AG08395 (cell line): ENCODE measurements around the gene ENTPD6.
A peak's percentile ranks its signal among the peaks of the same experiment; 100 is the strongest.
"Not testable (repeated sequence)": the region's sequence is repeated elsewhere in the genome, so short reads cannot be mapped to it uniquely, and the experiment has no call there.

Source experiments
- DNase-seq: peaks from one replicate; pipeline ENCODE4 v3.0.0; 2012; ENCODE audit warnings: mixed read lengths, low spot score

Gene ENTPD6

GRCh38 chr20:25195014-25195961 lies at the start of gene ENTPD6:
TSS of gene ENTPD6 (plus strand) at chr20:25195712. CDS start at chr20:25206537, 10,825 bp downstream.
- peak; percentile 100 for DNase-seq

- no peak for DNase-seq
Measured at GRCh38 chr20:25146976-25147375, 48.5 kb upstream of the ENTPD6 start.

GRCh38 chr20:25147716-25148115 lies 47.8 kb upstream of the ENTPD6 start:
- no peak for DNase-seq

DNA sequence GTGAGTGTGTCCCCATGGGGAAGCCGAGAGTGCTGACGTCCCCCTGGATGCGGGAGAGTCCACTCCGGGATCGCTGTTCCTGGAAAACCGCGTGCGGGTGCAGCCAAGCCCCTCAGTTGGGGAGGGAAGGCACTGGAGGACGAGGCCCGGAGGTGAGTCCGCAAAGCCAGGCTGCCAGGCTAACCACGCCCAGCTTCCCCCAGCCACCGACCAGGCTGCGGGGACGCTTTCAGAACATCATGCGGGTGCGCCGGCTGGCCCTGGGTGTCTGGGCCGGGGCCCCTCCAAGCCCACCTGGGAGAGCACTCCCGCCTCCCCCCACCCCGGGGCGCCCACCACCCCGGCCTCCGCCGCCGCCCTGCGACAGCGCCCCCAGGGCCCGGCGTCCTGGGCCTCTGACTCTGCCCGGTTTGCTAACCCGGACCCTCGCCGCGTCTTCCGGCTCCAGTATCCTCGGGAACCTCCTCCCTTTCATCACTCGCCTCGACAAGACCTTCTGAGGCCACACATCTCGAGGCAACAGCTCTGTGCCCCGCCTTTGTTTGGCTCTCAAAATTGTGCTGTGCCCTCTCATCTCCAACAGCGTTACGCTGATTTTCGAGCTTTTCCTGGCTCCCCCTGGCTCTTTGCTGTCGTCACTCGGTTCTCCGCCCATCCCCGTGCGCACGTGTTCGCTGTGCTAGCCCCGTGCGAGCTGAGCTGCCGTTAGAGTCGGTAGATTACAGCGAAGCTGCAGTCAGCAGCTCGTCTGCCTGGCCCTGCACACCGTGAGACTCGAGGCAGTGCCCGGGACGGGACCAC lies 47.1 kb upstream of the ENTPD6 start:
- peak; percentile 55 for DNase-seq

DNA sequence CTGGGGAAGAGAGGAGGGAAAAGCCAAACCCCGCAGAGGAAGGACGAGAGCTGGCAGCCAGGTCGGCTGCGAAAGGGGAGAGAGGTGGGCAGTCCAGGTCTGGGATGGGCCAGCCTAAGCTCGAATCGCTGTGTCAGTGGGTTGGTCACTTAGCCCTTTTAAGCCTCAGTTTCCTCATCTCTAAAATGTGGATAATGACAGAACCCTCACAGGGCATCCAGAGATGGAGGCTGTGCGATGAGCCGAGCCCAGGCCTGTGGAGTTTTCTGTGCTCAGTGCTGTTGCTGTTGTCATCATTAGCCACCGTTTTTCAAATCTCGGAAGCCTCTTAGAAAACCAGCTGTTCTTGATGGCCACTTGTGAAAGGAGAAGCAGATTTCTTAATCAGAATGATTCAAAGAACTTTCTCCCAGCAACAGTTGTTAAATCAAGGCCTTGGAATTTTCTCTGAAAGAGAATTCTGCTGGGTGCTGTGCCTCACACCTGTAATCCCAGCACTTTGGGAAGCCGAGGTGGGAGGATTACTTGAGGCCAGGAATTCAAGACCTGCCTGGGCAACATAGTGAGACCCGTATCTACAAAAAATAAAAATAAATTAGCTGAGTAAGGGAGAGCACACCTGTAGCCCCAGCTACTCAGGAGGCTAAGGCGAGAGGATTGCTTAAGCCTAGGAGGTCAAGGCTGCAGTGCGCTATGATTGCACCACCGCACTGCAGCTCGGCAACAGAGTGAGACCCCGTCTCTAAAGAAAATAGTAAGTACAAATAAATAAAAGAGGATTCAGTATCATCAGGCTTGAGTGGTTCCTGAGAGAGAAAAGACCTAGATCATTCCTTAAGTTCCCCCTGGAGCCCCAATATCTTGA lies 46.3 kb upstream of the ENTPD6 start:
- no peak for DNase-seq

DNA sequence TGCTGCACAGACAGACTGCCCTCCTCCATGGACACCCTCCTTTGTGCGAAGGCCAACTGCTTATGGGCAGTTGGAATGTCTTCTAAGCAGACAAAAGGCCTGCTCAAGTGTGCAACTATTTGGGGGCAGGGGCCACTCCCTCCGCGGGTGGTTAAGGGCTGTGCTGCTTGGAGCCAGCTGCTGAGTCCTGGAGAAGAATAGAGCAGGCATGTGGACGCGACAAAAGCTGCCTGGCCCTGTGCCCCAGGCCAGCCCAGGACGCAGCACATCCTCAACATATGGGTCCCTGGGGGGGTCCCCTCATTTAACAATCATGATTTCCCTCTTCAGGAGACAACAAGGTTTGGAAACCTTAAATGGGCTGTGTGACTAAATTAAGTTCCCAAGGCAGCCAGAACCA lies 45.5 kb upstream of the ENTPD6 start:
- DNase-seq: no peak

- no peak for DNase-seq
Measured at GRCh38 chr20:25158043-25158442, 37.5 kb upstream of the ENTPD6 start.

DNA sequence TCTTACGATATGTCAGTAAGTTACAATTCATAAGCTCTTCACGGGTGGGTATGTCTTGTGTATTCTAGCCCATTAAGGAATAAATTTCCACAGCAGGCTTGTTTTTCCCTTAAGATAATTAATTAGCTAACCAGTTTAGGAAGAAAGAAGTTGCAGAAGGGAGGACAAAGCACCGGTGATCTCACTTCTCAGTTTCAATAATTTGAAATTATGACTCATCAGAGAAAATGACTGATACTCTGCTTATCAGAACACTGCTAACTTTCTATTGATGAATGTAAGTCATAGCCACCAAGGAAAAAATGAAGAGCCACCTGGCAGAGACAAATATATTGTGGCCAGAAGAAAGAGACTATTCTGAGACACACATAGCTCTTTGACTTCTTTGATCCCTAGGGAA lies 35.0 kb upstream of the ENTPD6 start:
- DNase-seq: no peak

- no peak for DNase-seq
Measured at GRCh38 chr20:25160897-25161296, 34.6 kb upstream of the ENTPD6 start.

GRCh38 chr20:25165128-25165527 lies 30.4 kb upstream of the ENTPD6 start:
- no peak for DNase-seq

GRCh38 chr20:25166105-25166782 lies 29.3 kb upstream of the ENTPD6 start:
- DNase-seq: not testable (repeated sequence)

DNA sequence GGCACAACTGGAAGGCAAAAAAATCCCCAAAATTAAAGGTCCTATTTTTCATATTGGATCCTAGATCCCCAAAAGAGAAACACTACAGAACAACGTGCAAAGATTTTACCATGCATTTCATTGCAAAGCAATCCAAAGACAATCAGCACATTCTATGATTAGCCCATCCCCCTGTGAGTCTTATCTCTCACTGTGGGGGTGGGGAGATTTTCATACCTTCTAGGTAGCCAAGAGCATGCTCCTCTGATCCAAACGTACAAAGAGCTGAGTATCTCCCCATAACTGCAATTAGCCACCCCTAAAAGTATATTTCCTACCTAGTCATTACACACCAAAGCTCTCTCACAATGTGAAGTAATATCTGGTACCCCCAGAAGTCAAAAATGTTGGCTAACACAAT lies 22.2 kb upstream of the ENTPD6 start:
- DNase-seq: no peak

DNA sequence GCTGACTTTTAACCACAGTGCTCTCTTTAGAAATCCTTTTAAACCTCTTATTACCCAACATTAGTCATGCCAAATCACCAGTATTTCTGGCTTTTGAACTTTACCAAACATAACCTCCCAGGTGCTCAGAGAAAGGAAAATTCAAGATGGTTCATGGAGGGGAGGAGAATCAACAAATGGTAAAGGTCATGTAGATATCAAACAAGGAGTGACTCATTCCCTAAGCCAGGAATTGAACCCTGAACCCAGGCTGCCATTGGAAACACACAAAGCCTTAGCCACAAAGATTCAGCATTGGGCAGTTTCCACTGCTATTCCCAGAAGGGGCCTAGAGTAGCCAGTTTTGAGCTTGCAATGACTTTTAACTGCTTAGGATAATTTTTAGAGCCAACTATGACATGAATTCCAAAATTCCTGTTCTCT lies 21.6 kb upstream of the ENTPD6 start:
- DNase-seq: no peak

GRCh38 chr20:25176184-25176583 lies 19.3 kb upstream of the ENTPD6 start:
- no peak for DNase-seq

DNA sequence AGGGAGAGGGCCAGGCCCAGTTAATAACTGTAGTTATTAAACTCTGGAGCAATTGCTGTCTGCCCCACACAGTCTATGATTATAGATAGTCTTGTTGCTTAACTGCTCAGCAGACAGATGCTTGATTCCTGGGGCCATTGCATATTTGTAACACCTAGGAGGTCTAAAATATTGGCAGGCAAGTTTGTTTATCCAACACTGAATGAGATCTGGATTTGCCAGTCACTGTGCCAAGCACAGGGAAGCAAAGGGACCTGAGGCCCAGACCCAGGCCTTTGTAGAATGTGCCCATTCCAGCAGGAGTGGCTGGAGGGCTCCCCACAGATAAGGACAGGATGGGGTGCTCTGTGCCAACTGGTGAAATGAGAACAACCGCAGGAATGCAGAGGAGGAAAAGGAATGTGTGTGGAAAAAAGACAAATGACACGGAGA lies 17.6 kb upstream of the ENTPD6 start:
- DNase-seq: no peak

DNA sequence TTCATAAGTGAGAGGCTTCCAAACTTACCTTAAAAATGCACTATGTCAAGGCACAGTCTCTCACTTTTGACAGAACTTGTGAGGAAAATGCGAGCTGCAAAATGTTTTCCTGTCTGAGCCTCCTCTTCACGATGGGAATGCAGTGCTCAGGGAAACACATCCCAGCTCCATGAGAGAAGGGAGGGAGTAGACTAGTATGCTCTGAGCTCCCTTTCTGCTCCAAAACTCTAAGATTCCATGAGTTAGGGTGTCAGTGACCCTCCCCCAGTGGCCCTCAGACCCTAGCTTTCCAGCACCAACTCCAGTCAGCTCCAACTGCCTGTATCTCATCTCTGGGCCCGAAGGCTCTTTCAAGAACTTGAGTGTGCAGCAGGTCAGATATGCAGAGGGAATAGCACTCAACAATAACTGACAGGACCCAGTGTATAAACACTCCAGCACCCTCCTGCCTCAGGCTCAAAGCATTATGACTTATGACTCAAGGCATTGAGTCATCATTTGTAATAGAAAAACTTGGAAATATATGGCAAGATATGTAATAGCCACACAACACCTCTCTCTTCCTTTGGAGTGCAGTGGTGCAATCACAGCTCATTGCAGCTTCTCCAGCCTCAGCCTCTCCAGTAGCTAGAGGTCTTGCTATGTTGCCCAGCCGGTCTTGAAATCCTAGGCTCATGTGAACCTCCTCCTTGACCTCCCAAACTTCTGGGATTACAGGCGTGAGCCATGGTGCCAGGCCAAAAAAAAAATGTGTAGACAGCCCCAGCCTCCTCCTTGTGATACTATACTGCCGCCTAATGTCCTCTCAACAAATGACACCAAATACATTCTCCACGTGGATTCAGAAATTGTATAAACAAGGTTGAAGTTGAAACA lies 16.7 kb upstream of the ENTPD6 start:
- DNase-seq: peak; percentile 70

- no peak for DNase-seq
Measured at GRCh38 chr20:25179439-25180089, 15.9 kb upstream of the ENTPD6 start.

DNA sequence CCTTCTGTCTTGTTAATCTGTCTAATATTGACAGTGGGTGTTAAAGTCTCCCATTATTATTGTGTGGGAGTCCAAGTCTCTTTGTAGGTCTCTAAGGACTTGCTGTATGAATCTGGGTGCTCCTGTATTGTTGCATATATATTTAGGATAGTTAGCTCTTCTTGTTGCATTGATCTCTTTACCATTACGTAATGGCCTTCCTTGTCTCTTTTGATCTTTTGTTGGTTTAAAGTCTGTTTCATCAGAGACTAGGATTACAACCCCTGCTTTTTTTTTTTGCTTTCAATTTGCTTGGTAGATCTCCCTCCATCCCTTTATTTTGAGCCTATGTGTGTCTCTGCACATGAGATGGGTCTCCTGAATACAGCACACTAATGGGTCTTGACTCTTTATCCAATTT lies 11.1 kb upstream of the ENTPD6 start:
- not testable (repeated sequence) for DNase-seq

DNA sequence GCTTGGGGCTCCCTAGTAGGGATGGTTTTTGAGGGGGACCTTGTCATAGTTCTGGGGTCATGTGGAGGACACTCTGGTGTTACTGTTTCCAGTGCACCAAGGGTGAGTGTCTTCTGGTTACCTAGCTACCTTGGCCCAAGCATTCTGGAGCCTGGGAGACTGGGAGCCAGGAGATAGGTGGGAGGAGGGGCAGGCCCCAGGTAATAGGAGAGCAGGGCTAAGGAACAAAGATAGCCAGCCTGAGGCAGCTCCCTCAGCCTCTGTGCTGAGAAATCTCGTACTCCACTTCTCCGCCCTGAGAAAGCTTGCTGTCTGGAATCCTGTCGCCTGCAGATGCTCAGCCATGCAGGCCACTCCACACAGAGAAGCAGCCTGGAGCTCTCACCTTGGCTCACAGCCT lies 8.3 kb upstream of the ENTPD6 start:
- no peak for DNase-seq

DNA sequence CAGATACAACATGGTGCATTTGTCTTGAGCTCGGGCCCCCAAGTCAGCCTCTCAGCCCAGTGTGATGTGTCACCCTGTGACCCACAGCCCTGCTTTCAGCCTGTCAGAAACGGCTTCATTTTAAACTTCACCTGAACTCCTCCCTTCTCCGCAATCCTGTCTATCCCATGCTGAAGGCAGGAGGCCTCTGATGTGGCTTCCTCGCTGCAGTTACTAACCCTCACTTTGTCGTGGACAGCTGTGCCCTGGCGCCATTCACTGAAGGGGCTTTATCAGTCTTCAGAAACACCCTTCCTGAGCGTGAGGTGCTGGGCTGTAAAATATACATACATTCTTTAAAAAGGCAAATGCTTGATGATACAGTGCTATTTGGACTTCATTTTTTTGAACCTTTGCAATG lies 7.9 kb upstream of the ENTPD6 start:
- no peak for DNase-seq
